HG02588 (cell line): ENCODE measurements around the gene HDAC4.

ENCODE experiments used
- ATAC-seq: cut with Tn5 transposase; IDR thresholded peaks from one replicate; pipeline ENCODE4 v1.9.1; 2021; ENCODE audit warnings: mild to moderate bottlenecking, moderate library complexity; ENCODE audit not compliant: unreplicated experiment

Gene HDAC4

GRCh38 chr2:239008677-239009588, 391.9 kb downstream of the HDAC4 start:
- ATAC-seq = no peak

- ATAC-seq = no peak
Observed at GRCh38 chr2:239008004-239008403, 392.8 kb downstream of the HDAC4 start.

- ATAC-seq = no peak
Observed at GRCh38 chr2:239006622-239007285, 394.1 kb downstream of the HDAC4 start.

GRCh38 chr2:239005586-239005985, 395.2 kb downstream of the HDAC4 start:
- no peak for ATAC-seq

- no peak for ATAC-seq
Observed at GRCh38 chr2:239004274-239005015, 396.4 kb downstream of the HDAC4 start.

- no peak for ATAC-seq
Observed at GRCh38 chr2:239003624-239004273, 397.1 kb downstream of the HDAC4 start.

GRCh38 chr2:239002954-239003623, 397.7 kb downstream of the HDAC4 start:
- ATAC-seq = no peak

- ATAC-seq = no peak
Observed at GRCh38 chr2:239002591-239002953, 398.2 kb downstream of the HDAC4 start.

- no peak for ATAC-seq
Observed at GRCh38 chr2:239001794-239002193, 399.0 kb downstream of the HDAC4 start.

GRCh38 chr2:239000500-239001073, 400.2 kb downstream of the HDAC4 start:
- no peak for ATAC-seq

- ATAC-seq = no peak
Observed at GRCh38 chr2:239000089-239000488, 400.7 kb downstream of the HDAC4 start.

- ATAC-seq = no peak
Observed at GRCh38 chr2:238999291-238999741, 401.5 kb downstream of the HDAC4 start.

GRCh38 chr2:238998801-238999200, 402.0 kb downstream of the HDAC4 start:
- no peak for ATAC-seq
